ENCODE data around the gene PRDM16. TPM values are rescaled to one million over a fixed set of nuclear protein-coding genes. Genes with fewer than 3 reads are reported as not detected.

PRDM16 gene
- total and polyA plus RNA-seq, 2 of the 8 experiments (the other 6 are each of a cell fraction or from before 2014, with no cell fraction given), result 0.39 to 0.43 TPM

DNA sequence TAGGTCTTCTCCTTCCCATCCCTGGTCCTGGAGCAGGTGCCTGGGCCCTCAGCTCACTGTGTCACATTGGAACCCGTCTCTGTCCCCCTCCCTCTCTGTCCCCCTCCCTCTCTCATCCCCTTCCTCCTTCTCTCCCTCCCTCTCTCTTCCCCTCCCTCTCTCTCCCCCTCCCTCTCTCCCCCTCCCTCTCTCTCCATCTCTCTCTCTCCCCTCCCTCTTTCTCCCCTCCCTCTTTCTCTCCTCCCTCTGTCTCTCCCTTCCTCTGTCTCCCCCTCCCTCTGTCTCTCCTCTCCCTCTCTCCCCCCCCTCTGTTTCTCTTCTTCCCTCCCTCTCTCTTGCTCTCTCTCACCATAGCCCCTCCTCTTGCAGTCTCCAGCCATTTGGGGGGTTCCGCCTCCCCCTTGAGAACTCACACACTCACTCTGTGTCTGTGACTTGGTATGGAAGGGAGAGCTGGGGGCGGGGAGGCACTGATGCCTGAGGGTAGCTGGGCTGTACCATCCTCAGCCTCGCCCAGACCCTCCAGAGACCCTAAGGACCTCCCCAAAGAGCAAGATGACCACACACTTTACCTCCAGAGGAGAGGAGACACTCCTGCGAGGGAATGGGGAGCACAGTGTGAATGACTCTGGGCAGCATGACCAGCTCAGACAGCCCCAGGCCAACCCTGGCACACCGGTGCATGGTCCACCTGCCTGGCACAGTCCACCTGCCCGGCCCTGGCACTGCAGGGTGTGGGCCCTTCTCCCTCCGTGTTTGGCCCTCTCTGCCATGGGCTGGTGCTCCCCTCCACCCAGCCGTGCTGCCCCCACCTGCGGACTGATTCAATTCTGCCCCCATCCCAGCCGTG lies 282.7 kb downstream of the PRDM16 start:
- CTCF ChIA-PET (ENCODE audit: partially characterized antibody), result interaction anchor here (0.8 to 2.8 kb wide), 4 partner anchors 31 to 76 kb away, joined by 3 to 14 read pairs (median 8); no protein-coding TSS in a partner anchor
- peak overlapping the region; percentile 85; the same call in 1 of the 2 replicates for H2BK5ac ChIP-seq (ENCODE audit: low read depth, low read length)
- H3K4me1 ChIP-seq (replicated peaks in 1 of 4; ENCODE audit: control insufficient read depth in 3 of 4, insufficient read depth in 4 of 4, low read length in 3 of 4), result peaks cover 0 to 21% (median 13%) of the 10 kb centered on the region in 4 experiments; a peak in 6 of 7 replicates
- no peaks in the 10 kb centered on the region for H3K27me3 ChIP-seq (replicated peaks in 1 of 4; ENCODE audit: control insufficient read depth in 3 of 4, extremely low read depth in 1 of 4, insufficient read depth in 3 of 4, low read length in 3 of 4)
- H3K27ac ChIP-seq (ENCODE audit: low read depth, low read length), result no peak overlapping the region
- no peaks in the 10 kb centered on the region for H3K79me2 ChIP-seq (ENCODE audit: control insufficient read depth in 1 of 2, insufficient read depth in 2 of 2, low read length in 2 of 2)
- H3K18ac ChIP-seq (ENCODE audit: extremely low read depth, low read length), result peak overlapping the region; percentile 99
- no peaks in the 10 kb centered on the region for H3K36me3 ChIP-seq (ENCODE audit: control insufficient read depth in 2 of 4, insufficient read depth in 4 of 4, low read length in 3 of 4)
- H2BK120ac ChIP-seq (replicated peaks; ENCODE audit: low read depth, low read length), result no peak overlapping the region
- no peak overlapping the region for H3K9ac ChIP-seq (replicated peaks in 1 of 4; ENCODE audit: extremely low read depth in 1 of 4, low read depth in 3 of 4, low read length in 3 of 4)
- DNase-seq (ENCODE audit: low read depth in 1 of 2, low spot score in 2 of 2) (no peak), FAIRE-seq (no peak)
- peak overlapping the region; percentile 53; the same call in 1 of the 2 replicates for H4K8ac ChIP-seq (ENCODE audit: extremely low read depth, insufficient read depth, low read length)
- peak overlapping the region; percentile 70; the same call in 1 of the 2 replicates for H2AK5ac ChIP-seq (ENCODE audit: low read depth, low read length)
- peak overlapping the region; percentile 79 for H3K4ac ChIP-seq (replicated peaks; ENCODE audit: insufficient read length, low read depth, low read length)
- 0 out of 2 replicates have a peak overlapping the region, but pooled peaks have one; percentile 29 for H2BK15ac ChIP-seq (ENCODE audit: low read length)
- H3K23me2 ChIP-seq (ENCODE audit: low read depth, low read length), result peaks cover 3% of the 10 kb centered on the region; the same call in 1 of the 2 replicates
- H4K91ac ChIP-seq (replicated peaks; ENCODE audit: insufficient read length, low read length), result peak overlapping the region; percentile 90
- H3K56ac ChIP-seq (replicated peaks; ENCODE audit: insufficient read length, low read depth, low read length), result no peak overlapping the region
- no peak overlapping the region for H4K5ac ChIP-seq (ENCODE audit: insufficient read length, low read depth, low read length)
- H3K4me2 ChIP-seq (ENCODE audit: insufficient read depth in 1 of 2, low read depth in 2 of 2, low read length in 2 of 2), result peak overlapping the region; percentile 59 to 70
- H3K4me3 ChIP-seq (ENCODE audit: extremely low read depth in 1 of 4, insufficient read depth in 2 of 4, low read depth in 3 of 4, low read length in 4 of 4), result peak overlapping the region in 2 of 4 experiments; percentile 2 to 48; a peak in 4 of 8 replicates
- no peaks in the 10 kb centered on the region for H3K9me3 ChIP-seq (ENCODE audit: insufficient read depth in 2 of 2, low read depth in 1 of 2, low read length in 1 of 2)
- peak overlapping the region; percentile 99; the same call in 1 of the 2 replicates for H2BK12ac ChIP-seq (ENCODE audit: low read depth, low read length)
- no peak overlapping the region for H3K14ac ChIP-seq (ENCODE audit: insufficient read length)
- H2BK20ac ChIP-seq (ENCODE audit: low read length), result peak overlapping the region; percentile 94
- no peaks in the 10 kb centered on the region for H4K20me1 ChIP-seq (replicated peaks in 1 of 2; ENCODE audit: control insufficient read depth in 1 of 2, insufficient read depth in 2 of 2, low read length in 2 of 2)
- WGBS, 2 experiments (ENCODE audit: extremely low coverage in 1 of 2, insufficient coverage in 1 of 2, insufficient read length in 1 of 2, insufficient replicate concordance in 2 of 2, low coverage in 1 of 2, low lambda C conversion rate in 2 of 2, missing lambda C conversion rate in 1 of 2), result 46% methylated on average over 6 of the region's 11 CpGs; no CpG with 5 or more reads in 1 of the 2 experiments
- POLR2A ChIA-PET (ENCODE audit: partially characterized antibody), result interaction anchor here (2.0 kb wide), 1 partner anchor 12 kb away, joined by 9 read pairs; no protein-coding TSS in a partner anchor
- no peaks in the 10 kb centered on the region for H3K79me1 ChIP-seq (ENCODE audit: low read depth, low read length)
- no peak overlapping the region for H2AFZ ChIP-seq (ENCODE audit: low read length)
- no peak for TF ChIP-seq JUND (IDR thresholded peaks at IDR 0.05; ENCODE audit: low read length)
- no peak for TF ChIP-seq POLR2A (IDR thresholded peaks at IDR 0.05; ENCODE audit: control extremely low read depth in 1 of 2, low read depth in 2 of 2, low read length in 2 of 2)
- TF ChIP-seq SRF (IDR thresholded peaks at IDR 0.05; ENCODE audit: low read depth, low read length), result no peak
- no peak for TF ChIP-seq KDM5A (IDR thresholded peaks at IDR 0.05; ENCODE audit: low read length)
- H3K23ac ChIP-seq (ENCODE audit: insufficient read length), result no peak overlapping the region

Measured in H1 (cell line).